Stimulated activated CD4-positive, alpha-beta T cell treated with anti-CD3 and anti-CD28 coated beads, Interleukin-12 subunit alpha, Interleukin-12 subunit beta, amount 100 ng/mL, for 48 hours (primary cell): ENCODE results near the gene CNTD1.

ENCODE experiments used
- DNase-seq, 3 donors: peaks; one replicate each; pipeline ENCODE4 v3.0.0-alpha.2; 2020; ENCODE audit warnings: low read depth in 2 of 3, low spot score in 1 of 3

The CNTD1 gene

GRCh38 chr17:42803074-42803883 lies 4.6 kb downstream of the CNTD1 start:
- DNase-seq = no peak

- DNase-seq = no peak
Measured at GRCh38 chr17:42804918-42805367, 6.3 kb downstream of the CNTD1 start.

DNA sequence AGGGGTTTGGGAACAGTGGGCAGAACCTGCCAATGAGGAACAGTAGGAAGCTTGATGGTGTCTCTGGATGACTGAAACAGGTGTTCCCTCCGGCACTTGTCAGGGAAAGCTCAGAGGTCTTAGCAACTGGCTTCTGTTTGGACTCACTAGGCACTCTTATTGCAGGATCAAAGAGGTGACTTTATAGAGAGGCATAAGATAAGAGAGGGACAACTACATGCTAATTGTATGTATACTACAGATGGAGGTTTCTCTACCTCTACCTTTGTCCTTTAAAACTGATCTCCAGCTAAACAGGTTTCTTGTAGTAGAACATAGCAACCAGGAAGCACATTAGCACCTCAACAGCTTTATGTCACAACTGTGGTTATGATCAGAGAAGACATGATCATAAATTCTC lies 7.6 kb downstream of the CNTD1 start:
- DNase-seq = no peak

GRCh38 chr17:42809250-42809649 lies 10.6 kb downstream of the CNTD1 start:
- DNase-seq = no peak

GRCh38 chr17:42814633-42815399 lies 16.2 kb downstream of the CNTD1 start:
- no peak for DNase-seq

DNA sequence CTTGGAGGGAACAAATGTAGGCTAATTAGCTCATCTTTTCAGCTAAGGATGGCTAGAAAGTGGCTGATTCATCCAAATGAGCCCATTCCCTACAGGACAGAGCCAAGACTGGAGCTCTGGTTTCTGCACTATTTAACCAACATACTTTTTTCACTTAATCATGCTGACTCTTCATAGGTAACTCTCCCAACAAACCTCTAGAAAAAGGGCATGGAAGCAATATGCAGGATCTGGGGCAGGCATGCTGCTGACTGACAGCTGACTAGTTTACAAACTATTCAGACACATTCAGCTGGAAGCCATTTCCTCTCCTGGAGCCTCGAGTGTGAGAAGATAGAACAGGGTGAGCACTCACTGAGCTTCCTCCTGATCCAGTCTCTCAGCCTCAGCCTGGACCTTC lies 19.2 kb downstream of the CNTD1 start:
- DNase-seq = no peak

- DNase-seq = no peak
Measured at GRCh38 chr17:42818379-42818778, 19.7 kb downstream of the CNTD1 start.

GRCh38 chr17:42819939-42820535 lies 21.4 kb downstream of the CNTD1 start:
- peak; percentile 62 to 64 (median 62) for DNase-seq

DNA sequence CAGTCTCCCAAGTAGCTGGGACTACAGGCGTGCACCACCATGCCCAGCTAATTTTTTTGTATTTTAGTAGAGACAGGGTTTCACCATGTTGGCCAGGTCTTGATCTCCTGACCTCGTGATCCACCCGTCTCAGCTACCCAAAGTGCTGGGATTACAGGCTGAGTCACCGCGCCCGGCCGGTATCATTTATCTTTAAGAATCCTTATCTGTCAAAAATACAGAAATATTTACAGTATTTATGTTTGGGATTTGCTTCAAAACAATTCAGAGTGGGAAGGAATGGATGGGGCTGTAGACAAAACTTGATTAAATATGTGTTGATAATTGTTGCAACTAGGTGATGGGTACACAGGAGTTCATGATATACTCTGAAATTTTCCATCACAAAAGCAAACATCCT lies 22.5 kb downstream of the CNTD1 start:
- DNase-seq = no peak

- no peak for DNase-seq
Measured at GRCh38 chr17:42827472-42827871, 28.8 kb downstream of the CNTD1 start.

DNA sequence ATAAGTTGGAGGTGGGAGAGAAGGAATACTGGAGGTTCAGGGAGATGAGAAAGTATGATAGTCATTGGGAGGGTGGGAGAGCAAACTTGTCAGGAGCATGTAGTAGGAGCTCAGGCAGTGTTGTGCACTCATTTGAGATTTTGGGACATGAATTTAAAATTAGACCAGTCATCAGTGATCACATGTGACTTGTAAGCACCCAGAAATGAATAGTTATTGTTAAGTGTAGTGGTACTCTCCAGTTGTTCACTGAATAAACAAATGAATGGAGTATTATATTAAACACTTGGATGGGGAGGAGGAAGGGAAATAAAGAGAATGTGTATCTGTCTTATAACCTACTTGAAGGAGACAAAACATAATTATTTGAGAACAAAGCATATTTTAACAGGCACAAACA lies 32.3 kb downstream of the CNTD1 start:
- DNase-seq = no peak

DNA sequence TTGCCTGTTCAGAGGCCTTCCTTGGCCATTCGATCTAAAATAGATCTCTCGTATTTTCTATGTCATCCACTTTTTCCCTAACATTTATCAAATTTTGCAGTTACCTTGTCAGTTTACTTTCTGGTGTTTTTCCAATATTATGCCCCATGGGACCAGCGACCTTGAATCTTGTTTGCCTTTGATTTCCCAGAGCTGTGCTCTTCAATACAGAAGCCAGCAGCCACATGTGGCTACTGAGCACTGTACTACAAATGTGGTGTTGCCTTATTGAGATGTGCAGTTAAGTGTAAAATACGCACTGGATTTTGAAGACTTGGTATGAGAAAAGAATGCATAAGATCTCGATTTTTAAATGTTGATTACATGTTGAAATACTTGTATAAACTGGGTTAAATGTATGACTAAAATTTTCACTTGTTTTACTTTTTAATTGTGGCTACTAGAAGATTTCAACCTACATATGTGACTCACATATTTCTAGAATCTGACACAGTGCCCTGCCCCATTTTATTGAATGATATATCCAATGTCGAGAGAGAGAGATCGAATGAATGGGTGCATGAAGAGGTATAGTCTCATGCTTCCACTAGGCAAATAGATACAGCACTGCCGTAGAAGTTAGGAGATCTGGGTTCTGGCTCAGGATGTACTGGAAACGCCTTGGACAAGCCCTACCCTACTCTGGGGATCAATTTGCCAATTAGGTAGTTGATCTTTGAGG lies 33.7 kb downstream of the CNTD1 start:
- peak in 1 of 3 donors; percentile 43 for DNase-seq

DNA sequence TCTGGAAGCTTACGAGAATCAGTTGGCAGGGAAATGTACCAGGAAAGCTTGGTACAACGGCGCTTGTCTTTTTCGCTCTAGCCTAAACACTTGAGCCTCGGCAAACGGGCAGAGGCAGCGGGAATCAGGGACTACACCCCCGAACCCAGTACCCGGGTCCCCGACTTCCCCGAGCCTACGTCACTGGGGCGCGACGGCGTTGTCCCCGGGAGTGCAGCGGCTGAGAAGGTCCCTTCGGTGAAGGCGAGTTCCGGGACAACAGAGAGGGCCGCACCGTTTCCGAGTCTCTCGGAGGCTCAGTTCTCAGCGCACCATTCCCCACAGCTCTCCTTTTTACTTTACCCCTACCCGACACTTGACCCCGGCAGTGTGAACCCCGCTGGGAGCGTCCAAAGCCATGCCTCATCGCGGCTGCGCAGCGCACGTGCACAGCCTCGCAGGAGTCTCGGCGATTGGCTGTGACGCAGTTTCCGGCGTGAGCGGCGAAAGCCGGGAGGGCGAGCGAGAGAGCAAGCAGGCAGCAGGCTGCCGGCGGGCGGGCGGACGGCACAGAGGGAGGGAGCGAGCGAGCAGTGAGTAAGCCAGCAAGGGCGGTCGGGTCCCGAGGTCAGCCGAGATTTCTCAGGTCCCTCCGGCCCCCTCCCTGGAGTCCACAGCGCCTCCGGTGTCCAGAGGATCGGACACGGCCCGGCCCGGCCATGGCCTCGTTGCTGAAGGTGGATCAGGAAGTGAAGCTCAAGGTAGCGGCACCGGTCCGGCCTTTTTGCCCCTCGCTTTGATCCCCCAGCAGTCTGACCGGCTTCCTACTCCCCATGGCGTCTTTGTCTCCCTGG lies 34.5 kb downstream of the CNTD1 start, which contains the start of gene PSME3:
Gene PSME3, plus strand, starts transcription at position 464 of the 833 bp plus-strand sequence. Its CDS starts 235 bp downstream, at position 699.
- DNase-seq = peak; percentile 82 to 84 (median 83)

GRCh38 chr17:42833767-42834422 lies 35.2 kb downstream of the CNTD1 start:
- no peak for DNase-seq

DNA sequence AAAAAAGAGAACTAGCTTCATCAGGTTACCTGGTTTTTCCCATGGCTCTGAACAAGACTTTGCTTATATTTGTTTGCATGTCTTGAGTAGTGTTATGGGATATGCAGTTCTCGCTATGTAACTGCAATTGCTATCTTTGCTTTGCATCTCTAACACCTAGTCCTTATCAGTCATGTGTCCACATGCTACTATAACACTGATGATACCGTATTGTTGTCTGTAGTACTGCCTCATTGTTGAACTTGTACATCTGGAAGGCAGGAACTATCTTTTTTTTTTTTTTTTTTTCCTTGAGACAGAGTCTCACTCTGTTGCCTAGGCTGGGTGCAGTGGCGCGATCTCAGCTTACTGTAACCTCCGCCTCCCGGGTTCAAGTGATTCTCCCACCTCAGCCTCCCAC lies 37.1 kb downstream of the CNTD1 start:
- DNase-seq = no peak

DNA sequence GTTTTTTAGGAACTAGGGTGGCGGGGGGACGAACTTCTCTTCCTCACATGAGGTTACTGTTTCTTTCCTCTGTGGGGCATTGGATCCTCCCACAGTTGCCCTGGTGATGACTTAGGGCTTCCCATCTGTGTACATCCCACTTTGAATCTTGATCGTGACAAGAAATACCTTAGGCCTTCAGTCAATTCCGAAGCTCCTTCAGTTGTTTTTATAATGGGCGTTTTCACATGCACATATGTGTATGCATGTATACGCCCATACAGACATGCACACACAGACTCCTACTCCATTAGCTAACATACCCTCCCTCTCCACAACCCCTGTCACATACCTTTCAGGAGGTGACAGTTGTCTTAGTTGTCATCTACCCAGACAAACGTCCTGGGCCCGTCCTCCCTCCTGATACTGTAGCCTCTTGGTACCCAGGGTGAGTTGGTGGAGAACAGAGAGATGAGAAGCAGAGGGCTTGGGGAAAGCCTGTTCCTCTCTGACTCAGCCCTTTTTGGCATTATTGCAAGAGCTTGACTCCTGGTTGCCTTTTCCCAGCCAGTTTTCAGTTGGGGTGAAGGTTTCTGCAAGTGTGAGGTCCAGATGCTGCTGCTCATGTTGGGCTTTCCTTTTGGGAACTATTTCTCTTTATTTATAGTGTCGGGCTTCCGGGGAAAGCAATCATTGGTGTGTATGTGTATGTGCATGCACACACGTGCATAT lies 43.5 kb downstream of the CNTD1 start:
- no peak for DNase-seq

GRCh38 chr17:42843358-42843934 lies 44.8 kb downstream of the CNTD1 start:
- DNase-seq = no peak

DNA sequence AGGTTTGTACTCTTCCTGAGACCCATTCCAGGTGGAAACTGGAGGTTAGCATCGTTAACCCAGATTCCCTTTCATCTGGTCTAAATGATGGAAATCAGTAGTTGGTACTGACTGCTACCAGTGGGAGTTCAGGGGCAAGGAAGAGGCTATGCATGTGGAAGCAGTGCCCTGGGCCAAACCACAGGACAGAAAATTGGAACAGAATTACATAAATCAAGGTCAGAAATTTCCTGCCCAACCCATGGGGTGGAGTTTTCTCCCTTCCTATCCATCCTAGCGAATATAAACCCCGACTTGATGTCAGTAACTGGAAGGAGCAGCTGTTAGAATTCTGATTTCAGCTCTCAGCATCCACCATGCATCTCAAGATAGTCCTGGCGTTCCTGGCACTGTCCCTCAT lies 45.6 kb downstream of the CNTD1 start, which contains the start of gene AOC2:
Gene AOC2, plus strand, starts transcription at position 310 of the 400 bp plus-strand sequence. Its CDS starts 47 bp downstream, at position 357.
- no peak for DNase-seq
